NCI-H2196 (cell line): ENCODE results near the gene SPTBN1.
A peak's percentile ranks its signal among the peaks of the same experiment; 100 is the strongest.

Experiments used
- DNase-seq: peaks from one replicate; lab custom pipeline; 2025; ENCODE audit not compliant: unreplicated experiment; lab: John Stamatoyannopoulos, UW

The SPTBN1 gene

DNA sequence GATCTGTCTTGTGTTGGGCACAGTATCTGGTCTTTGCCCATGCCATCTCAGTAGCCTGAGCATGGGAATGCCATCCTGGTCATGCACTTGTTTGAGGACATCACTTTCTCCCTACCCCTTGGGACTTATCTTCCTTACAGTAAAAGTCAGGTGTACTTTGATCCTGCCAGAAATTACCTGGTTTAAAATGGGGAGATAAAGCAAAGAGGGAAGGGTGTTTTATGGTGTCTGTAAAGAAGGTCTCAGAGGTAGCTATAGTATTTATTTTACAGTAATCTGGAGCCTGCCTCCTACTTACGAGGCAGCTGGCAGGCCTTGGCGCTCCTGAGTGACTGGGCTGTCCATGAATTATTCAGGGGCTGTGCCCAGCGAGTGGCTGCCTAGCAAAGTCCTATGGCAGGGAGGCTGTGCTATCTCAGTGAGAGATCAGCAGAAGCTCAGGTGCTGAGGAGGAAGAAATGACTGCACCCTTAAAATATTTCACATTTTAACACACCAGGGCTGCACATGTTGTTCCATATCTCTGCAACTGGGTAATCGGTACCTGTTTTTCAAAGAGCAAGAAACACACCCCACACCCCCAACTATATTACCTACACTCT is 93.9 kb downstream of the SPTBN1 start:
- no peak for DNase-seq

DNA sequence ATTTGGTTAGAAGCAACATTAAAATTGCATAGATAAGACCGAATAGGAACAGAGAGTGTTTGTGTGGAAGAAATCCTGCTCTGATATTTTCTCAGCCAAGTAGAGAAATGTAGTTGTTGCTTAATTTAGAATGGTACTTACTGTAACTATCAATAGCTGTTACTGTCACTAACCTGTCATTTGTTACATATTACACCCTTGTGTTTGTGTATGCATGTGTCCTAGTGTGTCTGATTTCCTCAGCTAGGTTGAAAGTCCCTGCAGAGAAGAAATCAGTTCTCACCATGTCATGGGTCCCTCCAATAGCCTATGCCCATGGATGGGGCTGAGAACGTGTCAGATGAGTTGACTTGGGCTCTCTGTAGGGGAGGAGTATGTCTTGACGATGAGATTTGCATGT is 94.4 kb downstream of the SPTBN1 start:
- no peak for DNase-seq

DNA sequence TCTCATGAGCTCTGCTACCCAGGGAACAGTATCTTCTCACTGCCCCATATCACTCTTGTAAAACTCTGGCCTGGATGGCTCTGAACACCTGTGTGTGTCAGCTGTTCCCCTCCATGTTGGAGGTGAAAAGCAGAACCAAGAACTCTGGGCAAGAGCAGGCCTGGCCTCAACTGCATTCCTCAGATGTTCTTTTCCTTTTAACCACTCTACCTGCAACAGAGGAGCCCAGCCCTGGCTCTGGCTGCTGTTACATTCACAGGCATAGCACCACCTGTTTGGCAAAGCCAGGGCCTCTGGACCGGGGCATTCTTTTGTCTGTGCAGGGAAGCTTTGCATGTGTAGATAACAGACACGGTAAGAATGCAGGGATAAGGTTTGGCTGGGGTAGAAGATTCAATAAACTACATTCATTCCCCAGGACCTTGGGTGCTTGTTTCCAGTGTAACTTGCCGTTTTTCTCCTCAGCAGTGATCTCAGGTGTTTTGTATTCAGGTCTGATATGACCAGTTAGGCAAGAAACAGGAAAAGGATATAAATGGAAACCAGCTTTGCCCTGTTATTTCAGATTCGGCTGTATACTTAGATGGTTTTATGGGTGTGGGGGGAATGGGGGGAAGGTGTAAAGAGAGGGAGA is 95.1 kb downstream of the SPTBN1 start:
- DNase-seq: no peak

DNA sequence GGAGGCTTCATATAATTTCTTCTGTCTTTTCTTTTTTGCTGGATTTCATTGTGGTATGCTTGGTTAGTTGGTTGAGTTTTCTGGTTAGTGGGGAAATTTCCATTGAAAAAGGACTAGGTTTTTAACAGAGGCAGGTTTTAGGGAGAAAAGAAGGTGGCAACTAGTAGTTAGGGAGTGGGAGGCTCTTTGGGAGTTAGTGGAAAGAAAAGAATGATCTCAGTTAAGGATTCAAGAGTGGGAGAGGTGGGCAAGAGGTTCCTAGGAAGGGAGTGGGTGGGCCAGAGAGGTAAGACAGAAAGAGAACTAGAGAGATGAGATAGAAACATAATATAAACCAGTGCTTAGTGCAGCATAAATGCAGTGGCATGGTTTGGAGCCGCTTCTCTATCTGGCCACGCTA is 96.9 kb downstream of the SPTBN1 start:
- DNase-seq: no peak

DNA sequence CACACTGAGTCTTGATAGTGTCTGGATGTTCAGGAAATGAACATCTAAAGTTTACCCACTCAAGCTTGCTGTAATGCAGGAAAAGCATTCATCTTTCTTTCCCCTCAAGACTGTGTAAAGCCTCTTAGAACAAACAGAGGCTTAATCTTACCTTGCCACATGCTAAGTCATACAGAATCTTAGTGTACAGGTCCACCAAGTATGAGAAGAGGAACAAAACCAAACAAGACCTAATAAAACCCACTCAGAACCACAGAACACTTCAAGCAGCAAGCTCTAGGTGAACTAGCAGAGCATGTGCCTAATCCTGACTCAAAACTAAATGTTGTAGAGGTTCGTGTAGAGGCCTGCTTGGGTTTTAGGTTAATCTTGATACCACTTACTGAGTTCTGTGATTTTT is 97.6 kb downstream of the SPTBN1 start:
- no peak for DNase-seq

DNA sequence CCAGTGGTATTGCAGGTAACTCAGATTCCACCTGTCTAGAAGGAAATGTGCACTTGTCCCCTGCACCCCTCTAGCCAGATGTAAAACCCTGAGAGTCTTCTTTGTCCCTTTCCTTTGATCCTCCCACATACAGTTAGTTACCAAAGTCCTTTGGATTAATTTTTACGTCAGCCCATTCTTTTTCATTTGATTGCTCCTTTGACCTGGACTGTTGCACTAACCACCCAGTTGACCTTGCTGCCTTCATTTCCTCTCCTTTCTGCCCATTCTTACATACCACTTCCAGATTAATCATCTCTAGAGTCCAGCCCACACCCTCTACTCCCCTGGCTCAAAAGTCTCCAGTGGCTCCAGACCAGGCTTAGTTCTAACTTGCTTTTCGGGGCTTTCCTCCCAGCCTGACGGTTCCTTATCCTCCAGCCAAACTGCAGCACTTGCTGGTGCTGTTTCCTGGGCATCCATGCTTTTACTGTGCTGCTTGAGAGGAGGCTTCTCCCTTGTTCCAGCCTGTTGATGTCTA is 99.3 kb downstream of the SPTBN1 start:
- DNase-seq: no peak

DNA sequence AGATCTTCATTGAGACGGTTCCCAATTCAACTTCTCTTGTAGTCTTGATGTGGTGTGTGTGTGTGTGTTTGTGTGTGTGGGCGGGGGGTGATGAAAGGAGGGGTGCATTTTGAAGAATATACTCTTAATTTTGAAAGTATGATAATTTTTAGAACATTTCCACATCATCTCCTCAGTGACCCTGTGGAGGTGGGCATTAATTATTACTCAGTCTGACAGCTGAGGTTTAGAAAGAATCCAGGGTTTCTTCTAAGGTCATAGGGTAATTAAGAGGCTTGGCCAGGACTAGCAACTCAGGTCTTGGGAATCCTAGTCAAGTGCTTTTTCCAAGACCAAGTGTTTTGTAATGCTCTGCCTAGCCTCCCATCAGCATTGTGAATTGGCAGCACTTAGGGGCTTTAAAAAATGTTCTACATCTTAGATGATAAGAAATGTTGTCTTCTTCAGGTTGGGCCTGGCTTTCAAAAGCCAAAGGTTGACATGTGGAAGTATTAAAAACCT is 100.5 kb downstream of the SPTBN1 start:
- DNase-seq: no peak

DNA sequence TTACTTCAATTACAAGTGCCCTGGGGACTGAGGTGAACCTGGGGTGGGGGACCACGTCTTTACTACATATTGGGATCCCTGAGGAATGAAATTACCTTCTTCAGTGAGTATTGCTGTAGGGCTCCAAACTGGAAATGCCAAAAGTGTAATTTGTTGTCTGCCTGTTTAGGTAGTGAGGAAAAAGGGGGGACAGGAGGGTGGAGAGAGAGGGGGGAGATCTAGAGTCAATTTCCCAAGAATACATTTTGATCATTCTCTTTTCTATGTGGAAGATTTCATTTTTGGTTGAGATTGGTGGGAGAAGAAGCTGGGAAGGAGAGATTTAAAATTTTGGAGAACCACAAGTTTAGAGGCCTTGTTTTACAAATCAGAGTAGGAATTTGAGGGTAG is 101.1 kb downstream of the SPTBN1 start:
- DNase-seq: no peak

DNA sequence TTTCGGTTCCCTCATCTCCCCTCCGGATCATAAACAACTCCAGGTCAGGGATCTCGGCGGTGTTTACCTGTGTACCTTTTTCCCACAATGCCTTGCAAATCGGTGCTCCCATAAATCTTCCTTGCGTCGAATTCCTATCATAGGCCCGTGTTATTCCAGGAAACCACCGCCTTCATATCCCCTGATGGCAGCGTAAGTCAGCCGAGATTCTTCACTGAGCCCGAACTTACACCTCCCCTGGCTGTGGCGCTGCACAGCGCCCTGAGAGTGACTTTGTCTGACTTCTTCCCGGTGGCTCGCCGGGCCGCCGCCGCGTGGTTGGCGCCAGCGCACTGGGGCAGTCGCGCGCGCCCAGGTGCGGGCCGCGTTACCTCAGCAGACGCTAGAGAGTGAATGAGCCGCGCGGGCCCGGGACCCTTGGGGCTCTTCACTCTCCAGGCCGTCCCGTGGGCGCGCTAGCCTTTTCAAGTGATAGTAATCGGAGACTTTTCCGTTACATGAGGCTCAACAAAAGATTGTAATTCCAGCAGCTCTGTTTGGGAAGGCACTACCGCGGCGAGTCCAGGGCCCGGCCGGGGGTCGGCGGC is 101.6 kb downstream of the SPTBN1 start:
- DNase-seq: peak; percentile 36

DNA sequence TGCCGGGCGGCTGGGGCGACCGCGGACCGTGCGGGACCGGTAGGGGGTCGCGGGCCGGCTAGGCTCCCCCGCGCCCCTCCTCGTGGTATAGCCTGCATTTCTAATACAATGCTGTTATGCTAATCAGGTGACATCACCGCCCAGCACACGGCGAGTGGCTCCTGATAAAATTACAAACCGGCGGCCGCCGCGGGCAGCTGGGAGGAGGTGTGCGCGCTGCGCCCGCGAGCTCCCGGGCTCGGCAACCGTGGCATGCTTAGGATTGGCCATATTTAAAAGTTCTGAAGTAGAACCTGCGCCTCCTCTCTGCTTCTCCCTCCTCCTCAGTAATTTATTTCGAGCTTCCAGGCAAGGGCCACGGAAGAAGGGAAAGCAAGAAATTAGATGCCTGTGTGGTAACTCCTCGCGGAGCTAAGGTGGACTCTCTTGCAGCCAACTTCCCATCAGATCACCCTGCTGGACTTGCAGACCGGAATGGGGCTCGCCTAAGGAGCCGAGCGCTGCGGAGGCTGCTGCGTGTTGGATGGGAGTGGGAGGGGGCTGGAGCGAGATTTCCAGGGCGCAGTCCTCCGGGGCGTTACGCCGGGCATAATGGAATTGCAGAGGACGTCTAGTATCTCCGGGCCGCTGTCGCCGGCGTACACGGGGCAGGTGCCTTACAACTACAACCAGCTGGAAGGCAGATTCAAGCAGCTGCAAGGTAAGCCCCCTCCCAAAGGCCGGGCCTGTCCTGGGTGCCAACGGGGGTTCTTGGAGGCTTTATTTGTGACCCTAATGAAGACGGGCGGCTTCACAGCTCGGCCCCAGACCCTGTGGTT is 102.3 kb downstream of the SPTBN1 start:
- no peak for DNase-seq

DNA sequence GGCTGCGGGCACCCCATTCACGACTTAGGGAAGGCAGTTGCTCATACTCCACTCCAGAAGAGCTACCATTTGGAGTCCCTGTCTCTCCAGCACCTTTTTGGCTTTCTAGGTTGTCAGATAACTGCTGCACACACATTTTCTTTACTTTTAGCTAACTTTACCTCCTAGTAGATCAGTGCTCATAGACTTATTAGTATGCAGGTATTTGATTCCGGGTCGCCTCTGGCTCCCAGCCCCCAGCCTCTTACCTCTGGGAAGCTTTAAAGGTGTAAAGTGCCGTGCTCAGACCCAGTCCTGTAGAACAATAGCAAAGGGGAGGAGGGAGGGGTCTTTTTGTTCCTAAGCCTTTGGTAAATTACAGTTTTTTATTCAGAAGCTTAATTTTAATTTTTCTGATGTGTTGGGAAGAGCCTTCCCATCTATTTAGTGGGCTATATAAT is 102.9 kb downstream of the SPTBN1 start:
- no peak for DNase-seq

DNA sequence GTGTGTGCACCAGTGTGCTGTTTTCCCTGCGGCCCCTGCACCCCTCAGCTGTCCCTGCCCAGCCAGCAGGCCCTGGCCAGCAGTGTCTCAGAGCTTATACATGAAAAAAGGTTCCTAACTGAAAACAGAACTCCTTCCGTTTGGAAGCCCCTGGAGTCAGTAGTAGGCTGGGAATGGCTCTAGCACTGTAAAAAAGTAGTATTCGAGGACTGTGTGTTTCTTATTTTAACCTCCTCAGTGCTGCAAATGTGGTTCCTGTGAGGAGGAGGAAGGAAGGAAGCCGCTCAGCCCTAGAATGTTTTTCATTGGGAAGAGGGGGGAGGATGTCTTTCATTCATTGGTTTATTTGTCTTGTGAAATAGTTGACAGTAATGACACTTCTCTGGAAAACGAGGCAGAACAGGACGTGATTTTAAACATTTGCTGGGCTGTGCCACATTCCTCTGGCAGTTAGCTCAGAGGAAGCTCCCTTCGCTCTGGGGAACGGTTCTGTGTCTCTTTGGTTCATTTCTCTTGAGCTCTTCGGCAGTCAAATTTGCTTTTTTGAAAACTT is 103.5 kb downstream of the SPTBN1 start:
- no peak for DNase-seq

DNA sequence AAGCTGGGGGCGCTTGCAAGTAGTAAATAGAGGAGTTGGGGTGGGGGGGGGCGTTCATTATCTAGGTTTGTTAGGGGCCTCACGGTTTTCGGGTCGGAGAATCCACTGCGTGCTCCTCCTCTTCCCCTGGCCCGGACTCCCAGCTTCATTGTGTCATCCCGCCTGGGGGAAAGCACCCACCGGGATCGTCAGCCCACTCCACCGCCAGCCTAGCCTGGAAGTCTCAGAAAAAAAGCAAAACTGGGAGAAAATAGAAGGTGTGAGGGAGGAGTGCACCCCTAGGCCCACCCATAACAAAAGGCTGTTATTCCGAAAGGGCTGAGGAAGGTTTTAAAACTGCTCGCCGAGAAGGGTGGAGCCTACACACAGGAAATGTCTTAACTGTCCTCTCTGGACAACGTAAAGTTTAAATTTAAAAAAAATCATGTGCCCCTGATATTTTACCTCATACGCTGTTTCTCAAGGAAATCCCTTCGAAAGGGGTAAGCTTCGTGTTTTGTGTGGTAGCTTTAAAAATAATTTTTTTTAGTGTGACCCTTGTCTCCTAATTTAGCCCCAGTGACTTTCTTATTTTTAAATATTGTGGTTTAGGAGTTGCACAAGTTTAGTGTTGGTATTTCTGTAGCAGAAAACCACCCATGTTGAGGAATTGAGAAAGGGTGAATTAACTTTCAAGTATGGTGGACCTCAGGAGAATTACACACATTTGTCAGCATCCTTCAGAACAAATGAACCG is 104.2 kb downstream of the SPTBN1 start:
- no peak for DNase-seq

DNA sequence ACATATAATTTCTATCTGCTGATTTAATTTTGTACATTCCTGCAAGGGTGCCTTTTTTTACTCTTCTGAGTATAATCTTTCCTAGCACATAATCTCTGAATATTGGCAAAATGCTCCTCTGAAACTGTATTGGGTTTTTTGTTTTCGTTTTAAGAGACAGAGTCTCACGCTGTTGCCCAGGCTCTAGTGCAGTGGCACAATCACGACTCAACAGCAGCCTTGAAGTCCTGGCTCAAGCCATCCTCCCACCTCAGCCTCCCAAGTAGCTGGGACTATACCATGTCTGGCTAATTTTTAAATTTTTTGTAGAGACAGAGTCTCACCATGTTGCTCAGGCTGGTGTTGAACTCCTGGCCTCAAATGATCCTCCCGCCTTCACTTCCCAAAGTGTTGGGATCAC is 104.9 kb downstream of the SPTBN1 start:
- DNase-seq: no peak

DNA sequence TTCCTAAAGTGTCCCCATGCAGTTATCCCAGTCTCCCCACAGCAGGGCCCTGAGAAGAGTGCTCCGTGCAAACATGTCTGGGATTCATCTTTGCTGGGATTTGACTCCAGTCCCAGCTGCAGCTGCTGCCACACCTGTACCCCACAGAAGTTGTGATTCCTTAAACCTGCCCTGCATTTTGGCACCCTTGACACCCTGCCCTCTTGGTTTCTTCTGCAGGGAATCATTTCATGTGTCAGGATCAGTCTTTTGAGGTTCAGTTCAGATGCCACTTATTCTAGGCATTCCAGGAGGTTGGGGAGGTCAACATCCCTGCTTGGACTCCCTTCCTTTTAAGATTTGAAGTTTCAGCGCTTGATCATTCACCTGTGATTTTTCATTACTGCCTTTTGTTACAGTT is 108.3 kb downstream of the SPTBN1 start:
- DNase-seq: no peak

DNA sequence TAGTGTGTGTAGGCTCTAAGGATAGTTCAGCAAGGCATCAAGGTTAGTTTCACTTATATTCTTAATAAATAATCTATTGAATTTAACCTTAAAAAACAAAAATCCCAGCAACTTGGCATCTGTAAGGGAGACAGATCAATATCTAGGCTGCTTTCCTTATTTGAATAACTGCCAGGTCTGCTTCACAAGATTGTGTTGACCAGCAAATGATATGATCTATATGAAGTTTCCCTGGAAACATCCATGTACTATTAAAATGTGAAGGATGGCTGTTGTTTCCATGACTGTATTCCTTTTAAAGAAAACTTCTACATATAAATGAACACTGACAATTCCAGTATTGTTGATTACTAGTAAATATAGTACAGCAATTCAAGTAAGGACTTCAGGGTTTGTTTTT is 109.4 kb downstream of the SPTBN1 start:
- DNase-seq: no peak

DNA sequence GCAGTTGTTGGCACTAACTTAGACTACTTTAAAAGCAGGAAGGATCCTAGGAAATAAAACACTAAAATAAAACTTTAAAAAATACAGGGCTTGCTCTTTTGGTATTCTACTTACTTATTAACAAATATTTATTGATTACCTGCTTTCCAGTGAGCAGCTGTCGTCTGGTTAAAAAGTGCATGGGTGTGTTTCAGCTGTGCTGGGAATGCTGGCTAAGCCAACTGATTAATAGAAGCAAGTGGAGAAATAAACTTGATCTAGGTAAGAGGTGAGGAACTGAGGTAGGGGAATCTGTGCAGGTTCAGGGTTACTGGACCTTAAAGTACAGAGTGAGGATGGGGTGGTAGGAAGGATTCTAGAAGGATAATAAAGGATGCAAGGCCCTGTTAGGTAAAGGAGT is 110.8 kb downstream of the SPTBN1 start:
- no peak for DNase-seq

DNA sequence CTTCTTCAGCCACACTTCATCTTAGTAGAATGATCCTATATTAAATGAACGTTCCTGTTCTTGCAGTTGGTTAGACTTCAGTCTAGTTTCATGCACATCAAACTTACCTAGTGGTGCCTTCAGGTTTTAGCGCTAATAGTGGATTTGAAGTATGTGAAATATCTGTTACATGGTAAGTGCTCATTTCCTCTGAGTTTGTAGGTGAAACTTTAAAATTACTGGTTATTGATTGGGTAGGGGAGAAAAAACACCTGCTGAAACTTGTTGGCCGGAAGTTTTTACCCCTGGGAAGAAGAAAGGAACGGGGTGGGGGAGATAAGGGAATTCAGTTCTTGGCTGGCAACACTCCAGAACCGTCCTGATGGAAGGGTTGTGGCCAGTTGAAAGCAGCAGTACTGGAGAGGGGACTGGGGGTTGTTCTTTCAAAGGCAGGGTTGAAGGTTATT is 112.8 kb downstream of the SPTBN1 start:
- no peak for DNase-seq

DNA sequence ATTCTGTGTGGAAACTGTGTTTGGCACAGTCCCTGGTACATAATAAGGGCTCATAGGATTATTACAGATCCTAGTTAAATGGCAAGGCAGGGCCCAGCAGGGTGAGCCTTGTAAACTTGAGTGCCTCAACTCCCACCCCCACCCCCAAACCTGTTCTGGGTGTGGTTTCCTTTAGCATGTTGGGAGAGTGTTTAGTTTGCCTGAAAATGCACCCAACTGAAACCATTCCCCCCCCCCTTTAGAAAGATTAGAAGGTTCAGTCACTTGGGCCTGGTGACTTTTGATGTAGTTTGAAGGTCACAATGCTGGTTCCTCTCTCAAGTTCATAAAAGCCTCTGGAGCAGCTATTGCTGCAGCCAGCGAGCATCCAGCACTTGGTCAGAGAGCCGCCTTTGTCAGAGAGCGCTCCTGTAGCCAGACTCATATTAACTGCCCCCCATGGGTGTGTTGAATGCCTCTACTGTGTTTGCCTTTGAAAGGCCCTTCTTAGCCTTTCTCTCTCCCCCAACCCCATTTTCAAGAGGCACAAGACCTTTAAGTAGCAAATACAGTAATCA is 113.7 kb downstream of the SPTBN1 start:
- no peak for DNase-seq

DNA sequence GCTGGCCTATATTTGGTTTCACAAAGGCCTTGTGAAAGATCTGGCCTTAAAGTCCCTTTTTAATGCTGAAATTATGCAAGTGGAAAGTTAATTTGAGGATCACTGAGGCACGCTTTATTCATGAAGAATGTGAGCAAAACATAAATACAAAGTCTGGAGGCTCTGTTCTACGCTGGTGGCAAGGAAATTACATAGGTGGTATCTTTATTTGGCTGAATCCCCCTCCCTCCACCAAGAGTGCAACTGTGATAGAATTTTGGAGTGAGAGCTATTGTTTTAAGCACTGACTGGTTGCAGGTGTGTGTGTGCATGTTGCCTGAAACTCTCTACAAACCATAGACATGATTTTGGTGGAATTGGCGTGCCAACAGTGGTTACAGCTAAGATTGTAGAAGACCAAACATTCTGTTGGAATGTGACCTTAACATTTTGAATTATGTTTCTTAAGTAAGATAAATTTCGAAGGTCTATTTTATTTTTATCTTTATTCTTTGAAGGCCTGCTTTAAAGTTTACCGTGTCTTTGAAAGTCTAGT is 114.3 kb downstream of the SPTBN1 start:
- DNase-seq: no peak
